Ectodermal cell (in vitro differentiated cells): ENCODE results near the gene OSBP.

ENCODE experiments used
- H3K27ac ChIP-seq: 2 replicates; pipeline ENCODE4 v1.7.0; 2013; ENCODE audit warnings: mild to moderate bottlenecking, low read depth, low read length; ENCODE audit not compliant: insufficient read depth, poor library complexity, severe bottlenecking
- H3K27me3 ChIP-seq: 2 replicates; pipeline ENCODE4 v1.7.0; 2013; ENCODE audit warnings: mild to moderate bottlenecking, low read length; ENCODE audit not compliant: insufficient read depth, control insufficient read depth, poor library complexity, severe bottlenecking
- H3K36me3 ChIP-seq: one replicate; pipeline ENCODE4 v1.7.0; 2013; ENCODE audit warnings: low read length; ENCODE audit not compliant: control insufficient read depth, insufficient read depth
- H3K4me1 ChIP-seq: one replicate; pipeline ENCODE4 v1.7.0; 2013; ENCODE audit warnings: low read length; ENCODE audit not compliant: control insufficient read depth, insufficient read depth
- H3K4me3 ChIP-seq: 2 replicates; pipeline ENCODE4 v1.7.0; 2013; ENCODE audit warnings: low read depth, low read length, control low read depth; ENCODE audit not compliant: insufficient read depth
- H3K9me3 ChIP-seq: 2 replicates; pipeline ENCODE4 v1.7.0; 2013; ENCODE audit warnings: mild to moderate bottlenecking, low read length, moderate library complexity; ENCODE audit not compliant: control insufficient read depth
- WGBS, 2 experiments: methylation state at CpG; one replicate each; pipeline ENCODE4 v1.1.7; 2013; ENCODE audit warnings: missing lambda C conversion rate in 2 of 2; 5-methylcytosine and 5-hydroxymethylcytosine counted together

Gene OSBP

DNA sequence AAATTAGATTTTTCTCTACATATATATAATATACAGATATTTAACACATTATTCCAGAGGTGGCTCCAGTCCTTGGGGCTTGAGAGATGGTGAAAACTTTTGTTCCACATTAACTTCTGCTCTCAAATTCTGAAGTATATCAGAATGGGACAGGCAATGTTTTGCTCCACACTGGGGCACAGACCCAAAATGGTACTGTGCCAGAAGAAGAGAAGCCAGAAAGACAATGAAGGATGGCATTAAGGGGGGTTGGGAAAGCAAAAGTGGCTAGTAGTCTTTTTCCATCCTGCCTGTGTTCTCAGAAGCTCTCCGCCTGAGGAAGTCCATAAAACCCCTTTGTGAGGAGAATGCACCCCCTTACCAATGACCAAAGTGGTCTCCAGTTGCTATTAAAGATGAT, 40.1 kb downstream of the OSBP start:
- H3K9me3 ChIP-seq, result no peaks in the 10 kb centered on the region
- H3K4me1 ChIP-seq, result no peaks in the 10 kb centered on the region
- H3K4me3 ChIP-seq, result no peak overlapping the region
- no peaks in the 10 kb centered on the region for H3K27me3 ChIP-seq
- no peak overlapping the region for H3K27ac ChIP-seq
- WGBS, 2 experiments, result 60 to 95% methylated on average over 1 of the region's 1 CpG
- H3K36me3 ChIP-seq, result peaks cover 25% of the 10 kb centered on the region

- H3K9me3 ChIP-seq, result no peaks in the 10 kb centered on the region
- no peaks in the 10 kb centered on the region for H3K27me3 ChIP-seq
- 93 to 100% methylated on average over 5 of the region's 5 CpGs for WGBS, 2 experiments
- peaks cover 25% of the 10 kb centered on the region for H3K36me3 ChIP-seq
- H3K4me3 ChIP-seq, result no peak overlapping the region
- no peak overlapping the region for H3K27ac ChIP-seq
- H3K4me1 ChIP-seq, result no peaks in the 10 kb centered on the region
Observed at GRCh38 chr11:59574932-59575502, 40.6 kb downstream of the OSBP start.

- no peaks in the 10 kb centered on the region for H3K9me3 ChIP-seq
- 95 to 100% methylated on average over 2 of the region's 2 CpGs for WGBS, 2 experiments
- no peak overlapping the region for H3K27ac ChIP-seq
- H3K4me1 ChIP-seq, result no peaks in the 10 kb centered on the region
- peaks cover 25% of the 10 kb centered on the region for H3K36me3 ChIP-seq
- H3K4me3 ChIP-seq, result no peak overlapping the region
- no peaks in the 10 kb centered on the region for H3K27me3 ChIP-seq
Observed at GRCh38 chr11:59574467-59574866, 41.1 kb downstream of the OSBP start.

DNA sequence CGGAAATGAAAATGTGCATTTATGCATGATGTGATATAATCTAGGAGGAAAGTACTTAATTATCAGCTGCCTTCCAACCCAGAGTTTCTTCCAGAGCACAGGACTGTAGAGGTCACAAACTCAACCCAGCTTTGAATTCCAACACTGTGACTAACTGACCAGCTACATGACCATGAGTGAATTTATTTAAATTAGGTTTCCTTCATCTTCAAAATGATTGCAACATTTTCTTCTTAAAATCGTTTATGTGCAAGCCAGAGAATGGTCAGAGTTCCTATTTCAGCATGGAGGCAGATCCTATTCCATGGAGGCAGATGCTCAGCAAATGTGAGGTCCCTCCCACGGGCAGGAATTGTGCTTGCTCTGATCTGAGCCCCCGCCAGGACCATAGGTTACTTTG, 42.4 kb downstream of the OSBP start:
- H3K27ac ChIP-seq, result no peak overlapping the region
- H3K4me1 ChIP-seq, result no peaks in the 10 kb centered on the region
- H3K27me3 ChIP-seq, result no peaks in the 10 kb centered on the region
- no peak overlapping the region for H3K4me3 ChIP-seq
- 91 to 95% methylated on average over 4 of the region's 4 CpGs for WGBS, 2 experiments
- no peaks in the 10 kb centered on the region for H3K9me3 ChIP-seq
- H3K36me3 ChIP-seq, result peaks cover 20% of the 10 kb centered on the region

GRCh38 chr11:59572091-59572490, 43.5 kb downstream of the OSBP start:
- Histone ChIP-seq H3K9me3 (no peaks in the 10 kb centered on the region), H3K4me1 (no peaks in the 10 kb centered on the region), H3K36me3 (peaks cover 11% of the 10 kb centered on the region), H3K4me3 (no peak overlapping the region), H3K27ac (no peak overlapping the region), H3K27me3 (no peaks in the 10 kb centered on the region)
- 97% methylated on average over 5 of the region's 5 CpGs for WGBS, 2 experiments

DNA sequence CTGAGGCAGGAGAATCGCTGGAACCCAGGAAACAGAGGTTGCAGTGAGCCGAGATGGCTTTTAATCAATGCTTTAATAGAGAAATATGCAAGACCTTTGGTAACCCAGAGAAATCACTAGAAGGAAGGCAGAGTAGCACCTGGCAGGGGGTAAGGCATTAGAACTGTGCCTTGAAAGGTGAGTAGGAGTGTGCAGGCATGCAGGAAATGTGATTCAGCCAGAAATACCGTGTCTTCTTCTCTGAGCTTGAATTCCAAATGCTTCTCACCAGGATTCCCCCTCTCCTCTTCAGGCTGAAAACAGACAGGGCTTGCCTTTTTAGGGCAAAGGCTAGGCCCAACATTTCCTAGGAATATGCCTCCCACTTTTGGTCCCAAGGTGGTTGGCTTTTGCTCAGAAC, 53.3 kb downstream of the OSBP start:
- H3K4me3 ChIP-seq, result no peak overlapping the region
- H3K27me3 ChIP-seq, result no peaks in the 10 kb centered on the region
- H3K4me1 ChIP-seq, result peaks cover 2% of the 10 kb centered on the region
- no peak overlapping the region for H3K27ac ChIP-seq
- no peaks in the 10 kb centered on the region for H3K36me3 ChIP-seq
- no peaks in the 10 kb centered on the region for H3K9me3 ChIP-seq
- WGBS, 2 experiments, result 78 to 80% methylated on average over 3 of the region's 3 CpGs

DNA sequence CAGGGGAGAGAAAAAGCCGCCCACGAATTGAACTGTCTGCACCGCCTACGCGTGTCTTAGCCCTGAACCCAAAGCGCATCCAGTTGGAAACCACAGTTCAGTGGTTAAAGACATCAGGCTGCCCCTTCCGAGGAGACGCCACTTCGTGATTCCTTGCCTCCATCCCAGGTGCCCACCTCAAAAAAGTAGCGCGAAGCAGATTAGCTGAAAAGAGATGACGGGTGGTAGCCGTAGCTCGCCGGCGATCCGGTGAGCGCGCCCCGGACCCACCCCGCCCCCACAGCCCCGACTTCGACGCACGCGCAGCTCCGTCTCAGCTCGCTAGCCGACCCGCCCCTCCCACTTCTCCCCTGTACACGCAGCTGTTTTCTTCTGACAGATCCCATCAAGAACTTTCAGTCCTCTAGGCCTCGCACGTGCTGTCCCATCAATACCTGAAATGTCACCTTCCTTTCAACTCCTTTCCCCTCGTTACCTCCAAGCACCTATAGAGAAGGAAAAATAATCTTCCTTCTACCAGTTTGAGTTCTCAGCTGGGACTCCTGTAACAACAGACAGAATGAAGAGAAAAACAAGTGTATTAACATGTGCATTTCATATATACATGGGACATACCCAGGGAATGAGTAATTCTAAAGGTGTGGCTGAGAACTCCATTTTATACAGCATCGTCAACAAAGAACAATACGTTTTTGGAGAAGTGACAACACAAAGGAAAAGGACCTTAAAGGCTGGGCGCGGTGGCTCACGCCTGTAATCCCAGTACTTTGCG, 54.7 kb downstream of the OSBP start:
- no peak overlapping the region for H3K27ac ChIP-seq
- 6 to 7% methylated on average over 40 of the region's 40 CpGs for WGBS, 2 experiments

GRCh38 chr11:59560290-59560701, 55.3 kb downstream of the OSBP start:
- Histone ChIP-seq H3K36me3 (no peaks in the 10 kb centered on the region), H3K4me1 (peaks cover 2% of the 10 kb centered on the region), H3K4me3 (peak overlapping the region; percentile 94), H3K27me3 (no peaks in the 10 kb centered on the region), H3K9me3 (no peaks in the 10 kb centered on the region), H3K27ac (no peak overlapping the region)
- WGBS, 2 experiments, result 0 to 1% methylated on average over 18 of the region's 18 CpGs

More for the DNA sequence above, 54.7 kb downstream of the OSBP start:
- H3K36me3 ChIP-seq, result no peaks in the 10 kb centered on the region
- peak overlapping the region; percentile 94 for H3K4me3 ChIP-seq
- peaks cover 2% of the 10 kb centered on the region for H3K4me1 ChIP-seq
- H3K27me3 ChIP-seq, result no peaks in the 10 kb centered on the region
- H3K9me3 ChIP-seq, result no peaks in the 10 kb centered on the region

DNA sequence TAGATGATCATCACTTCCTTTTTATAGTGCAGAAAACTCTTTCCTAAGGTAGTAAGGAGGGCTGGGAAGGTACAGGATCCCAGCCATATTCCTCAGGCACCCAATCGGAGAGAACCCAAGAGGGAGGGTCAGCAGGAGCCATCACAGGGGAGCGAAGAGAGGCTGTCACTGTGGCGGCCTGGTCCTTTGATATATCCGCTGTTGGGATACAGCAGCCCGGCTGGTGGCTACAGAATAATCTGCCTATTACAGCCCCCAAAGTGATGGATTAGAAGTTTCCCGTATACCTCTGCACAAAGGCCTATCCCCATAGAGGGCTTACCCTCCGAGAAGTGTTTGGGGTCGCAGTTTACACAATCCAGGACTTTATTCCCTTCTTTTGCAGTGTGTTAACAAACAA, 55.7 kb downstream of the OSBP start:
- H3K27ac ChIP-seq, result no peak overlapping the region
- WGBS, 2 experiments, result 38 to 39% methylated on average over 8 of the region's 8 CpGs
- H3K9me3 ChIP-seq, result no peaks in the 10 kb centered on the region
- H3K4me3 ChIP-seq, result peak overlapping the region; percentile 94
- peaks cover 2% of the 10 kb centered on the region for H3K4me1 ChIP-seq
- no peaks in the 10 kb centered on the region for H3K27me3 ChIP-seq
- no peaks in the 10 kb centered on the region for H3K36me3 ChIP-seq

- 84 to 87% methylated on average over 7 of the region's 7 CpGs for WGBS, 2 experiments
- H3K9me3 ChIP-seq, result no peaks in the 10 kb centered on the region
- H3K27me3 ChIP-seq, result no peaks in the 10 kb centered on the region
- peaks cover 2% of the 10 kb centered on the region for H3K4me1 ChIP-seq
- no peak overlapping the region for H3K27ac ChIP-seq
- peak overlapping the region; percentile 26 for H3K4me3 ChIP-seq
- H3K36me3 ChIP-seq, result no peaks in the 10 kb centered on the region
Observed at GRCh38 chr11:59558270-59558643, 57.3 kb downstream of the OSBP start.
